Endodermal cell (in vitro differentiated cells): Measurements from ENCODE around the gene CHML. TPM values are rescaled to one million over a fixed set of nuclear protein-coding genes. Genes with fewer than 3 reads are reported as not detected.

Experiments used
- DNase-seq: peaks from one replicate; pipeline ENCODE4 v3.0.0-alpha.2; 2017
- H3K27ac ChIP-seq: 2 replicates; pipeline ENCODE4 v1.5.1; 2013; ENCODE audit warnings: mild to moderate bottlenecking, low read depth, low read length, moderate library complexity
- H3K27me3 ChIP-seq: 2 replicates; pipeline ENCODE4 v1.6.1; 2013; ENCODE audit warnings: mild to moderate bottlenecking, low read length, moderate library complexity; ENCODE audit not compliant: insufficient read depth, control insufficient read depth, poor library complexity, severe bottlenecking
- H3K36me3 ChIP-seq: 2 replicates; pipeline ENCODE4 v1.7.0; 2013; ENCODE audit warnings: mild to moderate bottlenecking, low read length, moderate library complexity; ENCODE audit not compliant: control insufficient read depth, insufficient read depth
- H3K4me1 ChIP-seq: one replicate; pipeline ENCODE4 v1.7.0; 2013; ENCODE audit warnings: low read length; ENCODE audit not compliant: control insufficient read depth, insufficient read depth
- H3K4me3 ChIP-seq: 2 replicates; pipeline ENCODE4 v1.5.1; 2013; ENCODE audit warnings: mild to moderate bottlenecking, low read length, moderate library complexity
- H3K9ac ChIP-seq: 2 replicates; pipeline ENCODE4 v1.6.1; 2013; ENCODE audit warnings: mild to moderate bottlenecking, low read length, moderate library complexity; ENCODE audit not compliant: poor library complexity, severe bottlenecking; ENCODE audit errors: extremely low read depth
- H3K9me3 ChIP-seq: 2 replicates; pipeline ENCODE4 v1.6.1; 2013; ENCODE audit warnings: mild to moderate bottlenecking, low read length, moderate library complexity; ENCODE audit not compliant: control insufficient read depth
- H3K27ac Mint-ChIP-seq: 2 replicates; pipeline ENCODE4 v1.8.0; 2020; ENCODE audit warnings: mixed read lengths
- H3K27me3 Mint-ChIP-seq: 2 replicates; pipeline ENCODE4 v1.8.0; 2021; ENCODE audit warnings: mild to moderate bottlenecking, mixed read lengths; ENCODE audit not compliant: insufficient read depth
- H3K36me3 Mint-ChIP-seq: 2 replicates; pipeline ENCODE4 v1.8.0; 2020; ENCODE audit warnings: low read depth, mixed read lengths
- H3K4me1 Mint-ChIP-seq: 2 replicates; pipeline ENCODE4 v1.8.0; 2020; ENCODE audit warnings: mixed read lengths
- H3K4me3 Mint-ChIP-seq: 2 replicates; pipeline ENCODE4 v1.8.0; 2020; ENCODE audit warnings: mild to moderate bottlenecking, moderate library complexity, mixed read lengths
- H3K9me3 Mint-ChIP-seq: 2 replicates; pipeline ENCODE4 v1.8.0; 2020; ENCODE audit warnings: mild to moderate bottlenecking, mixed read lengths
- WGBS, 2 experiments: methylation state at CpG; one replicate each; pipeline versions ENCODE4 v1.1.5 to v1.1.7; 2013; ENCODE audit warnings: missing lambda C conversion rate in 2 of 2, mixed read lengths in 1 of 2; ENCODE audit not compliant: insufficient coverage in 1 of 2, insufficient read length in 1 of 2; 5-methylcytosine and 5-hydroxymethylcytosine counted together
- total RNA-seq, 2 donors: library from RNA; stranded (reverse); fragmentation: NEBNext Ultra II Directional in 1 of 2; extraction: Animal tissue kit (Norgen Biotek cat#: 25700) in 1 of 2; gene quantifications; 2 replicates in 1 of 2; 3 replicates in 1 of 2; pipeline ENCODE4 v1.2.1, GENCODE V29; 2021
- TF ChIP-seq, protein P1 (sequence below): fragments of 200-600 bp; sonication (generic); conservative IDR thresholded peaks from 2 replicates; pipeline ENCODE4 v1.5.0; 2021; ENCODE audit warnings: antibody characterized with exemption, mild to moderate bottlenecking

Gene CHML
- total RNA-seq, 2 donors from 2014 or later, result 16.4 to 28.5 TPM

DNA sequence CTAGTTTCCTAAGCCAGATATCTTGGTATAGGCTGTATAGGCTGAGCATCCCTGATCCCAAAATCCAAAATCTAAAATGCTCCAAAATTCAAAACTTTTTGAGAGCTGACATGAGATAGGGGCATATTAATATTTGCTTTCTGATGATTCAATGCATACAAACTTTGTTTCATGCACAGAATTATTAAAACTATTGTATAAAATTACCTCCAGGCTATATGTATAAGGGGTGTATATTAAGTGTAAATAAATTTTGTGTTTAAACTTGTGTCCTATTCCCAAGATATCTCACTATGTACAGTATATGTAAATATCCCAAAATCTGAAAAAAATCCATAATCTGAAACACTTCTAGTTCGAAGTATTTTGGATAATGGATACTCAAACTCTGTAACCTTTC lies 14.5 kb upstream of the CHML start:
- Mint-ChIP-seq H3K4me1 (no peaks in the 10 kb centered on the region), H3K4me3 (no peak overlapping the region), H3K27me3 (peaks cover 21% of the 10 kb centered on the region), H3K36me3 (no peaks in the 10 kb centered on the region), H3K9me3 (no peaks in the 10 kb centered on the region), H3K27ac (no peak overlapping the region)
- WGBS, 2 experiments, result 93 to 100% methylated on average over 1 of the region's 1 CpG
- DNase-seq, result no peak
- Histone ChIP-seq H3K9ac (no peak overlapping the region), H3K36me3 (no peaks in the 10 kb centered on the region), H3K9me3 (no peaks in the 10 kb centered on the region), H3K4me3 (no peak overlapping the region), H3K27ac (no peak overlapping the region), H3K4me1 (no peaks in the 10 kb centered on the region), H3K27me3 (peaks cover 44% of the 10 kb centered on the region)
- TF ChIP-seq, protein P1, sequence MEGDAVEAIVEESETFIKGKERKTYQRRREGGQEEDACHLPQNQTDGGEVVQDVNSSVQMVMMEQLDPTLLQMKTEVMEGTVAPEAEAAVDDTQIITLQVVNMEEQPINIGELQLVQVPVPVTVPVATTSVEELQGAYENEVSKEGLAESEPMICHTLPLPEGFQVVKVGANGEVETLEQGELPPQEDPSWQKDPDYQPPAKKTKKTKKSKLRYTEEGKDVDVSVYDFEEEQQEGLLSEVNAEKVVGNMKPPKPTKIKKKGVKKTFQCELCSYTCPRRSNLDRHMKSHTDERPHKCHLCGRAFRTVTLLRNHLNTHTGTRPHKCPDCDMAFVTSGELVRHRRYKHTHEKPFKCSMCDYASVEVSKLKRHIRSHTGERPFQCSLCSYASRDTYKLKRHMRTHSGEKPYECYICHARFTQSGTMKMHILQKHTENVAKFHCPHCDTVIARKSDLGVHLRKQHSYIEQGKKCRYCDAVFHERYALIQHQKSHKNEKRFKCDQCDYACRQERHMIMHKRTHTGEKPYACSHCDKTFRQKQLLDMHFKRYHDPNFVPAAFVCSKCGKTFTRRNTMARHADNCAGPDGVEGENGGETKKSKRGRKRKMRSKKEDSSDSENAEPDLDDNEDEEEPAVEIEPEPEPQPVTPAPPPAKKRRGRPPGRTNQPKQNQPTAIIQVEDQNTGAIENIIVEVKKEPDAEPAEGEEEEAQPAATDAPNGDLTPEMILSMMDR, result no peak

DNA sequence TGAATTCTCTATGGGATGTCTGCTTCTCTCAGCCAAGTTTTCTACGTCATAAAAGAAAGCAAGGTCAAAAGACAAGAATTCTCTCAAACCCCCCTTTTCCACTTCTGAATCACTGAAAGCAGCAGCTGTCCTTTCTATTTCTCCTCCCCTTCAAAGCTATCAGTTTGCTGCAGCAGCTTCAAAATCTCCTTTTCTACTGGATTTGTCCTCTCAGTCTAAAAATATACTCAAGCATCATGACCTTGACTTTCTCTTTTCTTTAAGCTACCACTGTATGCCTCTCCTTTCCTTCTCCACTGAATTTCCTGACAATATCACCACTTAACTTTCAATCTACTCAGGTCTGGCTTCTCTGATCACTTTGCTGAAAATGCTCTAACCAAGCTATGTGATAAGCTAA lies 13.8 kb upstream of the CHML start:
- Histone ChIP-seq H3K4me1 (no peaks in the 10 kb centered on the region), H3K36me3 (no peaks in the 10 kb centered on the region), H3K27me3 (peaks cover 44% of the 10 kb centered on the region), H3K4me3 (no peak overlapping the region), H3K27ac (no peak overlapping the region), H3K9me3 (no peaks in the 10 kb centered on the region), H3K9ac (no peak overlapping the region)
- 92 to 100% methylated on average over 1 of the region's 1 CpG for WGBS, 2 experiments
- Mint-ChIP-seq H3K27me3 (peaks cover 17% of the 10 kb centered on the region), H3K9me3 (no peaks in the 10 kb centered on the region), H3K36me3 (no peaks in the 10 kb centered on the region), H3K4me1 (no peaks in the 10 kb centered on the region), H3K4me3 (no peak overlapping the region), H3K27ac (no peak overlapping the region)
- DNase-seq, result no peak
- TF ChIP-seq, protein P1, result no peak

DNA sequence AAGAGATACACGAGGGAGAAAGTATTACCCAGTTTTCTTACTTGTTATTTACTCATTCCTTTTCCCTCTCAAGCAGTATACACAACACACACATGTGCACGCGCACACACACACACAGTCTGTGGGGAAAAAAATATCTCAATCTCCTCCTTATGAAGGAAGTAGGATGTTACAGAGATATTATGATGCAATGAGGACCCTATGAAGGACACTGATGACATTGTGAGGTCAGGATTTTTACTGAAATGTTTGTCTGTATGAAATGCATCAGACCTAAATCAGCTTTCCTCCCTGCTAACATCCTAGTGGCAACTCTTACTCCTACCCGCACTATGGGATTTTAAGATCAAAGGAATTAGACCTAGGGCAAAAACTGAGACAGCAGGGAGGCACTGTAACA lies 11.8 kb upstream of the CHML start, which contains the start of gene WDR64:
Gene WDR64 (plus strand): TSS at position 270 of the 400 bp plus-strand sequence. CDS start 204 bp downstream, outside the sequence.
- Histone ChIP-seq H3K9me3 (no peaks in the 10 kb centered on the region), H3K27ac (no peak within 1 kb of the TSS), H3K4me1 (no peaks in the 10 kb centered on the region), H3K4me3 (no peak within 1 kb of the TSS), H3K9ac (no peak within 1 kb of the TSS), H3K36me3 (no peaks in the 10 kb centered on the region), H3K27me3 (peaks cover 37% of the 10 kb centered on the region)
- no peaks in the 10 kb centered on the region for H3K4me1 Mint-ChIP-seq
- H3K36me3 Mint-ChIP-seq, result no peaks in the 10 kb centered on the region
- H3K4me3 Mint-ChIP-seq, result no peak within 1 kb of the TSS
- H3K27me3 Mint-ChIP-seq, result peaks cover 17% of the 10 kb centered on the region
- 91% methylated on average over 2 of the region's 4 CpGs; no CpG with 5 or more reads in 1 of the 2 experiments for WGBS, 2 experiments
- DNase-seq, result no peak
- no peak within 1 kb of the TSS for H3K27ac Mint-ChIP-seq
- no peaks in the 10 kb centered on the region for H3K9me3 Mint-ChIP-seq
- TF ChIP-seq, protein P1, result no peak
